Activated B cell treated with CpG ODN at 0.5 μM for 24 hours (primary cell): Measurements from ENCODE around the gene C6orf89. TPM values are rescaled to one million over a fixed set of nuclear protein-coding genes. Genes with fewer than 3 reads are reported as not detected.

Source experiments
- ATAC-seq: fragments of 200-7000 bp; cut with Tn5 transposase; one replicate; pipeline ENCODE4 v1.10.0; 2021; ENCODE audit warnings: low read depth, mild to moderate bottlenecking, moderate library complexity
- CTCF ChIA-PET: fragments of 350-600 bp; sonication (Branson Sonifier 250); formaldehyde crosslinking; loops from one replicate; lab custom pipeline; 2021; ENCODE audit warnings: antibody characterized with exemption; lab: Charles Lee
- POLR2A ChIA-PET: fragments of 350-600 bp; sonication (Branson Sonifier 250); formaldehyde crosslinking; loops from one replicate; lab custom pipeline; 2021; ENCODE audit warnings: antibody characterized with exemption; lab: Charles Lee
- DNase-seq: peaks from one replicate; pipeline ENCODE4 v3.0.0; 2022
- H3K27ac Mint-ChIP-seq: one replicate; pipeline ENCODE4 v1.8.0; 2020; ENCODE audit warnings: mixed read lengths
- H3K27me3 Mint-ChIP-seq: one replicate; pipeline ENCODE4 v1.8.0; 2021; ENCODE audit warnings: mixed read lengths
- H3K36me3 Mint-ChIP-seq: one replicate; pipeline ENCODE4 v1.8.0; 2021; ENCODE audit warnings: low read depth, mixed read lengths
- H3K4me1 Mint-ChIP-seq: one replicate; pipeline ENCODE4 v1.8.0; 2021; ENCODE audit warnings: mixed read lengths
- H3K4me3 Mint-ChIP-seq: one replicate; pipeline ENCODE4 v1.8.0; 2020; ENCODE audit warnings: mild to moderate bottlenecking, mixed read lengths
- H3K9me3 Mint-ChIP-seq: one replicate; pipeline ENCODE4 v1.8.0; 2020; ENCODE audit warnings: mixed read lengths
- CTCF ChIP-seq: fragments of 200-600 bp; IDR thresholded peaks from one replicate; pipeline ENCODE4 v1.8.0; 2022; ENCODE audit warnings: antibody characterized with exemption, mild to moderate bottlenecking
- intact Hi-C: fragments of 100-400 bp; cut with micrococcal nuclease; formaldehyde crosslinking; loops from one replicate; pipeline ENCODE4 v1.15.1; 2024
- total RNA-seq: library from RNA; stranded (reverse); gene quantifications from 2 replicates; pipeline ENCODE4 v1.2.3, GENCODE V29; 2022

The C6orf89 gene
- total RNA-seq, 1 donor from 2014 or later, result 30.3 TPM

GRCh38 chr6:36852481-36853147, 33.1 kb upstream of the C6orf89 start:
- no peak overlapping the region for H3K4me3 Mint-ChIP-seq
- H3K27ac Mint-ChIP-seq, result no peak overlapping the region
- intact Hi-C loops, result loop anchor here (5.0 kb wide), 1 partner anchor 70 kb away; no protein-coding TSS in a partner anchor
- H3K36me3 Mint-ChIP-seq, result peaks cover 59% of the 10 kb centered on the region
- no peak for DNase-seq
- ChIA-PET POLR2A (interaction anchor here (0.8 to 1.0 kb wide), 2 partner anchors 22 to 87 kb away, joined by 3 read pairs; partner anchors contain the start of gene PPIL1), CTCF (interaction anchor here (0.7 to 5.7 kb wide), 8 partner anchors 11 to 237 kb away, joined by 3 to 67 read pairs (median 4); partner anchors contain the start of genes CDKN1A and PPIL1)
- no peak for ATAC-seq
- peaks cover 6% of the 10 kb centered on the region for H3K4me1 Mint-ChIP-seq
- H3K9me3 Mint-ChIP-seq, result no peaks in the 10 kb centered on the region
- H3K27me3 Mint-ChIP-seq, result peaks cover 2% of the 10 kb centered on the region
- TF ChIP-seq CTCF, result no peak

GRCh38 chr6:36853325-36853724, 32.4 kb upstream of the C6orf89 start:
- ATAC-seq, result no peak
- no peak overlapping the region for H3K27ac Mint-ChIP-seq
- no peak for DNase-seq
- H3K4me3 Mint-ChIP-seq, result no peak overlapping the region
- POLR2A ChIA-PET, result interaction anchor here (1.0 kb wide), 1 partner anchor 21 kb away, joined by 3 read pairs; the partner anchor contains the start of gene PPIL1
- H3K27me3 Mint-ChIP-seq, result peaks cover 2% of the 10 kb centered on the region
- TF ChIP-seq CTCF, result no peak
- CTCF ChIA-PET, result interaction anchor here (0.6 to 1.4 kb wide), 4 partner anchors 12 to 175 kb away, joined by 3 to 4 read pairs (median 3); partner anchors contain the start of gene CDKN1A
- no peaks in the 10 kb centered on the region for H3K9me3 Mint-ChIP-seq
- peaks cover 61% of the 10 kb centered on the region for H3K36me3 Mint-ChIP-seq
- intact Hi-C loops, result loop anchor here (5.0 kb wide), 1 partner anchor 71 kb away; no protein-coding TSS in a partner anchor
- peaks cover 6% of the 10 kb centered on the region for H3K4me1 Mint-ChIP-seq

GRCh38 chr6:36855750-36856149, 30.0 kb upstream of the C6orf89 start:
- Mint-ChIP-seq H3K4me3 (no peak overlapping the region), H3K9me3 (no peaks in the 10 kb centered on the region), H3K27ac (no peak overlapping the region), H3K36me3 (peaks cover 75% of the 10 kb centered on the region), H3K27me3 (peaks cover 2% of the 10 kb centered on the region), H3K4me1 (no peaks in the 10 kb centered on the region)
- no peak for TF ChIP-seq CTCF
- ChIA-PET CTCF (no interaction called here), POLR2A (no interaction called here)
- ATAC-seq, result no peak
- intact Hi-C loops, result no loop called here
- DNase-seq, result no peak

GRCh38 chr6:36856277-36856676, 29.5 kb upstream of the C6orf89 start:
- ATAC-seq (no peak), DNase-seq (no peak)
- TF ChIP-seq CTCF, result no peak
- H3K4me3 Mint-ChIP-seq, result no peak overlapping the region
- peaks cover 78% of the 10 kb centered on the region for H3K36me3 Mint-ChIP-seq
- CTCF ChIA-PET, result no interaction called here
- intact Hi-C loops, result no loop called here
- POLR2A ChIA-PET, result no interaction called here
- H3K27ac Mint-ChIP-seq, result no peak overlapping the region
- H3K9me3 Mint-ChIP-seq, result no peaks in the 10 kb centered on the region
- no peaks in the 10 kb centered on the region for H3K27me3 Mint-ChIP-seq
- no peaks in the 10 kb centered on the region for H3K4me1 Mint-ChIP-seq

GRCh38 chr6:36857325-36857724, 28.4 kb upstream of the C6orf89 start:
- ChIA-PET CTCF (no interaction called here), POLR2A (no interaction called here)
- H3K27ac Mint-ChIP-seq, result no peak overlapping the region
- intact Hi-C loops, result no loop called here
- no peak for TF ChIP-seq CTCF
- H3K36me3 Mint-ChIP-seq, result peaks cover 76% of the 10 kb centered on the region
- no peak overlapping the region for H3K4me3 Mint-ChIP-seq
- no peaks in the 10 kb centered on the region for H3K4me1 Mint-ChIP-seq
- DNase-seq (no peak), ATAC-seq (no peak)
- H3K27me3 Mint-ChIP-seq, result no peaks in the 10 kb centered on the region
- H3K9me3 Mint-ChIP-seq, result no peaks in the 10 kb centered on the region
